HEK293 (cell line): ENCODE results near the gene GRIA1.

ENCODE experiments used
- CTCF ChIA-PET: fragments of 350-600 bp; formaldehyde crosslinking; extraction: SDS; loops from one replicate; lab custom pipeline; 2021; ENCODE audit warnings: antibody characterized with exemption; lab: Yijun Ruan, JAX
- POLR2A ChIA-PET: fragments of 300-600 bp; formaldehyde crosslinking; extraction: SDS; loops from one replicate; lab custom pipeline; 2020; ENCODE audit warnings: antibody characterized with exemption, inconsistent platforms; lab: Yijun Ruan, JAX
- H3K27ac ChIP-seq: fragments of 200-500 bp; sonication (Bioruptor generic); 2 replicates; pipeline ENCODE4 v1.5.1; 2014; ENCODE audit warnings: low read depth, low read length, control low read depth, inconsistent platforms; ENCODE audit errors: extremely low read depth
- H3K36me3 ChIP-seq, 2 experiments: fragments of 200-500 bp in 1 of 2; sonication (Bioruptor generic) in 1 of 2; 1 replicate in 1 of 2; 2 replicates in 1 of 2; pipeline ENCODE4 v1.5.1; 2014 to 2017; ENCODE audit warnings: inconsistent platforms in 2 of 2, low read length in 2 of 2; ENCODE audit not compliant: control insufficient read depth in 2 of 2, insufficient read depth in 1 of 2
- H3K4me1 ChIP-seq: fragments of 200-500 bp; sonication (Bioruptor generic); 2 replicates; pipeline ENCODE4 v1.5.1; 2014; ENCODE audit warnings: mild to moderate bottlenecking, low read length, inconsistent platforms; ENCODE audit not compliant: control insufficient read depth, insufficient read depth
- H3K4me3 ChIP-seq: 2 replicates; pipeline ENCODE4 v1.5.1; 2011; ENCODE audit warnings: low read depth, mild to moderate bottlenecking, control low read depth, low read length, moderate library complexity
- H3K9me3 ChIP-seq: fragments of 200-500 bp; sonication (Bioruptor generic); 2 replicates; pipeline ENCODE4 v1.5.1; 2014; ENCODE audit warnings: low read depth, low read length, inconsistent platforms; ENCODE audit not compliant: control insufficient read depth, insufficient read depth
- CTCF ChIP-seq: fragments of 450-650 bp; formaldehyde crosslinking; IDR thresholded peaks from 2 replicates; pipeline ENCODE4 v1.5.1; 2016; ENCODE audit warnings: missing biosample characterization, missing genetic modification characterization
- GLIS1 ChIP-seq: fragments of 450-650 bp; formaldehyde crosslinking; IDR thresholded peaks from 2 replicates; pipeline ENCODE4 v1.5.1; 2016; ENCODE audit warnings: missing biosample characterization, missing genetic modification characterization
- KLF10 ChIP-seq: fragments of 450-650 bp; IDR thresholded peaks from 2 replicates; pipeline ENCODE4 v1.5.1; 2018; ENCODE audit warnings: missing biosample characterization, mild to moderate bottlenecking, missing genetic modification characterization
- KLF16 ChIP-seq: fragments of 450-650 bp; formaldehyde crosslinking; IDR thresholded peaks from 2 replicates; pipeline ENCODE4 v1.5.1; 2017; ENCODE audit warnings: missing biosample characterization, missing genetic modification characterization
- OSR2 ChIP-seq: fragments of 450-650 bp; formaldehyde crosslinking; IDR thresholded peaks from 2 replicates; pipeline ENCODE4 v1.5.1; 2016; ENCODE audit warnings: missing biosample characterization, missing genetic modification characterization
- RBAK ChIP-seq: fragments of 450-650 bp; formaldehyde crosslinking; IDR thresholded peaks from 2 replicates; pipeline ENCODE4 v1.5.1; 2016; ENCODE audit warnings: missing biosample characterization, missing genetic modification characterization
- TCF7L2 ChIP-seq: IDR thresholded peaks from 2 replicates; pipeline ENCODE4 v1.6.1; 2011; ENCODE audit warnings: low read depth, mild to moderate bottlenecking, inconsistent platforms, low read length, moderate library complexity, borderline replicate concordance
- TRIM28 ChIP-seq: IDR thresholded peaks from 2 replicates; pipeline ENCODE4 v1.6.1; 2011; ENCODE audit warnings: low read length, control low read depth, borderline replicate concordance
- YY1 ChIP-seq: fragments of 450-650 bp; formaldehyde crosslinking; IDR thresholded peaks from 2 replicates; pipeline ENCODE4 v1.5.1; 2018; ENCODE audit warnings: missing biosample characterization, missing genetic modification characterization
- ZBTB11 ChIP-seq: fragments of 450-650 bp; formaldehyde crosslinking; conservative IDR thresholded peaks from 2 replicates; pipeline ENCODE4 v1.5.1; 2016; ENCODE audit warnings: low read depth, missing biosample characterization, missing genetic modification characterization
- ZBTB21 ChIP-seq: fragments of 450-650 bp; formaldehyde crosslinking; IDR thresholded peaks from 2 replicates; pipeline ENCODE4 v1.5.1; 2017; ENCODE audit warnings: missing biosample characterization, missing genetic modification characterization
- ZBTB48 ChIP-seq: fragments of 450-650 bp; formaldehyde crosslinking; IDR thresholded peaks from 2 replicates; pipeline ENCODE4 v1.5.1; 2016; ENCODE audit warnings: missing biosample characterization, missing genetic modification characterization
- ZBTB7A ChIP-seq: fragments of 450-650 bp; formaldehyde crosslinking; IDR thresholded peaks from 2 replicates; pipeline ENCODE4 v1.5.1; 2016; ENCODE audit warnings: low read depth, missing biosample characterization, missing genetic modification characterization
- ZFP37 ChIP-seq: fragments of 450-650 bp; formaldehyde crosslinking; IDR thresholded peaks from 2 replicates; pipeline ENCODE4 v1.5.1; 2016; ENCODE audit warnings: missing biosample characterization, missing genetic modification characterization
- ZNF140 ChIP-seq: fragments of 450-650 bp; formaldehyde crosslinking; IDR thresholded peaks from 2 replicates; pipeline ENCODE4 v1.5.1; 2016; ENCODE audit warnings: missing biosample characterization, missing genetic modification characterization
- ZNF16 ChIP-seq: fragments of 450-650 bp; formaldehyde crosslinking; IDR thresholded peaks from 2 replicates; pipeline ENCODE4 v1.5.1; 2016; ENCODE audit warnings: low read depth, missing biosample characterization, missing genetic modification characterization
- ZNF223 ChIP-seq: fragments of 450-650 bp; formaldehyde crosslinking; IDR thresholded peaks from 2 replicates; pipeline ENCODE4 v1.5.1; 2016; ENCODE audit warnings: missing biosample characterization, missing genetic modification characterization
- ZNF23 ChIP-seq: fragments of 450-650 bp; formaldehyde crosslinking; IDR thresholded peaks from 2 replicates; pipeline ENCODE4 v1.5.1; 2016; ENCODE audit warnings: missing biosample characterization, missing genetic modification characterization, borderline replicate concordance
- ZNF26 ChIP-seq: fragments of 450-650 bp; formaldehyde crosslinking; IDR thresholded peaks from 2 replicates; pipeline ENCODE4 v1.5.1; 2016; ENCODE audit warnings: missing biosample characterization, missing genetic modification characterization
- ZNF292 ChIP-seq: fragments of 450-650 bp; formaldehyde crosslinking; IDR thresholded peaks from 2 replicates; pipeline ENCODE4 v1.5.1; 2016; ENCODE audit warnings: low read depth, missing biosample characterization, missing genetic modification characterization, borderline replicate concordance
- ZNF433 ChIP-seq: fragments of 450-650 bp; formaldehyde crosslinking; IDR thresholded peaks from 2 replicates; pipeline ENCODE4 v1.5.1; 2016; ENCODE audit warnings: missing biosample characterization, missing genetic modification characterization, low read depth
- ZNF488 ChIP-seq: fragments of 450-650 bp; formaldehyde crosslinking; IDR thresholded peaks from 2 replicates; pipeline ENCODE4 v1.5.1; 2016; ENCODE audit warnings: missing biosample characterization, missing genetic modification characterization
- ZNF514 ChIP-seq: fragments of 450-650 bp; formaldehyde crosslinking; IDR thresholded peaks from 2 replicates; pipeline ENCODE4 v1.5.1; 2016; ENCODE audit warnings: missing biosample characterization, missing genetic modification characterization
- ZNF544 ChIP-seq: fragments of 450-650 bp; formaldehyde crosslinking; IDR thresholded peaks from 2 replicates; pipeline ENCODE4 v1.5.0; 2017; ENCODE audit warnings: missing biosample characterization, missing genetic modification characterization
- ZNF555 ChIP-seq: fragments of 450-650 bp; formaldehyde crosslinking; conservative IDR thresholded peaks from 2 replicates; pipeline ENCODE4 v1.5.1; 2017; ENCODE audit warnings: missing biosample characterization, mild to moderate bottlenecking, missing genetic modification characterization, inconsistent platforms
- ZNF561 ChIP-seq: fragments of 450-650 bp; IDR thresholded peaks from 2 replicates; pipeline ENCODE4 v1.5.1; 2018; ENCODE audit warnings: missing biosample characterization, missing genetic modification characterization, borderline replicate concordance
- ZNF600 ChIP-seq: fragments of 450-650 bp; formaldehyde crosslinking; IDR thresholded peaks from 2 replicates; pipeline ENCODE4 v1.5.1; 2016; ENCODE audit warnings: missing biosample characterization, missing genetic modification characterization
- ZNF768 ChIP-seq: fragments of 450-650 bp; formaldehyde crosslinking; IDR thresholded peaks from 2 replicates; pipeline ENCODE4 v1.5.1; 2018; ENCODE audit warnings: missing biosample characterization, mild to moderate bottlenecking, missing genetic modification characterization
- ZSCAN16 ChIP-seq: fragments of 450-650 bp; formaldehyde crosslinking; IDR thresholded peaks from 2 replicates; pipeline ENCODE4 v1.5.1; 2016; ENCODE audit warnings: missing biosample characterization, missing genetic modification characterization
- ZXDB ChIP-seq: fragments of 450-650 bp; formaldehyde crosslinking; IDR thresholded peaks from 2 replicates; pipeline ENCODE4 v1.5.1; 2016; ENCODE audit warnings: missing biosample characterization, missing genetic modification characterization

The GRIA1 gene

GRCh38 chr5:153572411-153573145 lies 82.1 kb downstream of the GRIA1 start:
- ChIA-PET CTCF (no interaction called here), POLR2A (no interaction called here)
- no peaks in the 10 kb centered on the region for H3K9me3 ChIP-seq
- TF ChIP-seq ZFP37 (tag by site-specific recombination) (no peak), ZNF768 (tag by site-specific recombination) (no peak), OSR2 (tag by site-specific recombination) (no peak), ZSCAN16 (tag by site-specific recombination) (no peak), ZNF16 (tag by site-specific recombination) (no peak), ZNF292 (no peak), TCF7L2 (no peak), ZNF433 (tag by site-specific recombination) (no peak), ZNF23 (tag by site-specific recombination) (no peak), KLF16 (tag by site-specific recombination) (no peak), CTCF (no peak), ZNF26 (no peak), ZNF514 (tag by site-specific recombination) (no peak), ZBTB7A (tag by site-specific recombination) (no peak), ZBTB48 (tag by site-specific recombination) (no peak), ZNF488 (no peak), ZBTB11 (tag by site-specific recombination) (no peak)
- H3K4me3 ChIP-seq: no peak overlapping the region
- no peaks in the 10 kb centered on the region for H3K4me1 ChIP-seq
- H3K27ac ChIP-seq: no peak overlapping the region
- no peaks in the 10 kb centered on the region for H3K36me3 ChIP-seq

GRCh38 chr5:153573326-153574033 lies 83.0 kb downstream of the GRIA1 start:
- Histone ChIP-seq H3K36me3 (no peaks in the 10 kb centered on the region), H3K27ac (no peak overlapping the region), H3K4me1 (no peaks in the 10 kb centered on the region), H3K9me3 (no peaks in the 10 kb centered on the region), H3K4me3 (no peak overlapping the region)
- ChIA-PET CTCF (no interaction called here), POLR2A (no interaction called here)
- TF ChIP-seq ZNF544 (tag by site-specific recombination) (no peak), ZSCAN16 (tag by site-specific recombination) (no peak), ZBTB21 (tag by site-specific recombination) (no peak), ZNF555 (tag by site-specific recombination) (no peak), ZXDB (tag by site-specific recombination) (no peak), TRIM28 (no peak), ZNF600 (tag by site-specific recombination) (no peak), ZNF223 (tag by site-specific recombination) (no peak), RBAK (tag by site-specific recombination) (no peak), GLIS1 (no peak), ZNF140 (tag by site-specific recombination) (no peak), YY1 (tag by site-specific recombination) (no peak), ZNF561 (tag by site-specific recombination) (no peak), KLF10 (tag by site-specific recombination) (no peak)
